ENCODE results near the gene TRIM60. TPM values are rescaled to one million over a fixed set of nuclear protein-coding genes. Genes with fewer than 3 reads are reported as not detected.
"Not testable (repeated sequence)": the region's sequence is repeated elsewhere in the genome, so short reads cannot be mapped to it uniquely, and the experiment has no call there.

TRIM60 gene
- total RNA-seq, 1 experiment from 2014 or later = not detected

GRCh38 chr4:165016971-165017370 lies 14.8 kb upstream of the TRIM60 start:
- DNase-seq = no peak
- H2AFZ ChIP-seq (ENCODE audit: low read length) = no peak overlapping the region
- no peak overlapping the region for H3K9ac ChIP-seq (ENCODE audit: low read length)
- H3K4me3 ChIP-seq (ENCODE audit: low read length) = no peak overlapping the region
- H3K4me1 ChIP-seq (ENCODE audit: low read length) = no peaks in the 10 kb centered on the region
- no peaks in the 10 kb centered on the region for H3K27me3 ChIP-seq (ENCODE audit: low read length)
- H4K20me1 ChIP-seq (ENCODE audit: insufficient read depth, low read depth, low read length) = no peaks in the 10 kb centered on the region
- no peaks in the 10 kb centered on the region for H3K9me2 ChIP-seq (replicated peaks; ENCODE audit: insufficient read depth, low read length)
- no peaks in the 10 kb centered on the region for H3K36me3 ChIP-seq (ENCODE audit: insufficient read depth, low read length)
- H3K79me2 ChIP-seq (ENCODE audit: low read length) = no peaks in the 10 kb centered on the region
- no peak overlapping the region for H3K4me2 ChIP-seq (ENCODE audit: low read depth, low read length, poor library complexity, severe bottlenecking)
- H3K27ac ChIP-seq (ENCODE audit: low read length) = no peak overlapping the region
- no peaks in the 10 kb centered on the region for H3K9me3 ChIP-seq (ENCODE audit: low read length)

- not testable (repeated sequence) for DNase-seq; H3K36me3 ChIP-seq (ENCODE audit: insufficient read depth, low read length); H3K9me2 ChIP-seq (replicated peaks; ENCODE audit: insufficient read depth, low read length); H3K4me2 ChIP-seq (ENCODE audit: low read depth, low read length, poor library complexity, severe bottlenecking); H2AFZ ChIP-seq (ENCODE audit: low read length); H4K20me1 ChIP-seq (ENCODE audit: insufficient read depth, low read depth, low read length); H3K27me3 ChIP-seq (ENCODE audit: low read length); H3K79me2 ChIP-seq (ENCODE audit: low read length); H3K9me3 ChIP-seq (ENCODE audit: low read length); H3K27ac ChIP-seq (ENCODE audit: low read length); H3K4me3 ChIP-seq (ENCODE audit: low read length); H3K4me1 ChIP-seq (ENCODE audit: low read length); H3K9ac ChIP-seq (ENCODE audit: low read length)
These were observed 11.8 kb upstream of the TRIM60 start for GRCh38 chr4:165019995-165020394.

- not testable (repeated sequence) for H3K4me3 ChIP-seq (ENCODE audit: low read length); H3K9me3 ChIP-seq (ENCODE audit: low read length); H3K79me2 ChIP-seq (ENCODE audit: low read length); H2AFZ ChIP-seq (ENCODE audit: low read length); H3K4me2 ChIP-seq (ENCODE audit: low read depth, low read length, poor library complexity, severe bottlenecking); H3K4me1 ChIP-seq (ENCODE audit: low read length); H3K36me3 ChIP-seq (ENCODE audit: insufficient read depth, low read length); DNase-seq; H3K27ac ChIP-seq (ENCODE audit: low read length); H3K27me3 ChIP-seq (ENCODE audit: low read length); H3K9ac ChIP-seq (ENCODE audit: low read length); H3K9me2 ChIP-seq (replicated peaks; ENCODE audit: insufficient read depth, low read length); H4K20me1 ChIP-seq (ENCODE audit: insufficient read depth, low read depth, low read length)
These were observed 6.0 kb upstream of the TRIM60 start for GRCh38 chr4:165025782-165026181.

- no peak overlapping the region for H3K4me3 ChIP-seq (ENCODE audit: low read length)
- no peaks in the 10 kb centered on the region for H3K9me3 ChIP-seq (ENCODE audit: low read length)
- no peaks in the 10 kb centered on the region for H3K9me2 ChIP-seq (replicated peaks; ENCODE audit: insufficient read depth, low read length)
- no peak overlapping the region for H3K9ac ChIP-seq (ENCODE audit: low read length)
- DNase-seq = peak; percentile 16
- no peak overlapping the region for H2AFZ ChIP-seq (ENCODE audit: low read length)
- no peaks in the 10 kb centered on the region for H3K4me1 ChIP-seq (ENCODE audit: low read length)
- H3K27me3 ChIP-seq (ENCODE audit: low read length) = no peaks in the 10 kb centered on the region
- no peaks in the 10 kb centered on the region for H3K36me3 ChIP-seq (ENCODE audit: insufficient read depth, low read length)
- H3K79me2 ChIP-seq (ENCODE audit: low read length) = no peaks in the 10 kb centered on the region
- H4K20me1 ChIP-seq (ENCODE audit: insufficient read depth, low read depth, low read length) = no peaks in the 10 kb centered on the region
- no peak overlapping the region for H3K4me2 ChIP-seq (ENCODE audit: low read depth, low read length, poor library complexity, severe bottlenecking)
- H3K27ac ChIP-seq (ENCODE audit: low read length) = no peak overlapping the region
These were observed 3.9 kb upstream of the TRIM60 start for GRCh38 chr4:165027762-165028402.

GRCh38 chr4:165048170-165048569 lies 16.4 kb downstream of the TRIM60 start:
- Histone ChIP-seq H3K79me2 (ENCODE audit: low read length) (no peaks in the 10 kb centered on the region), H3K36me3 (ENCODE audit: insufficient read depth, low read length) (no peaks in the 10 kb centered on the region), H3K4me3 (ENCODE audit: low read length) (no peak overlapping the region), H3K4me2 (ENCODE audit: low read depth, low read length, poor library complexity, severe bottlenecking) (no peak overlapping the region), H3K4me1 (ENCODE audit: low read length) (no peaks in the 10 kb centered on the region), H3K9ac (ENCODE audit: low read length) (no peak overlapping the region), H3K27ac (ENCODE audit: low read length) (no peak overlapping the region), H3K9me2 (replicated peaks; ENCODE audit: insufficient read depth, low read length) (no peaks in the 10 kb centered on the region), H4K20me1 (ENCODE audit: insufficient read depth, low read depth, low read length) (no peaks in the 10 kb centered on the region), H2AFZ (ENCODE audit: low read length) (no peak overlapping the region), H3K9me3 (ENCODE audit: low read length) (no peaks in the 10 kb centered on the region), H3K27me3 (ENCODE audit: low read length) (no peaks in the 10 kb centered on the region)
- DNase-seq = no peak

GRCh38 chr4:165052627-165053026 lies 20.8 kb downstream of the TRIM60 start:
- H3K79me2 ChIP-seq (ENCODE audit: low read length) = no peaks in the 10 kb centered on the region
- DNase-seq = no peak
- no peak overlapping the region for H3K27ac ChIP-seq (ENCODE audit: low read length)
- no peaks in the 10 kb centered on the region for H3K36me3 ChIP-seq (ENCODE audit: insufficient read depth, low read length)
- H2AFZ ChIP-seq (ENCODE audit: low read length) = no peak overlapping the region
- H3K9me2 ChIP-seq (replicated peaks; ENCODE audit: insufficient read depth, low read length) = no peaks in the 10 kb centered on the region
- no peaks in the 10 kb centered on the region for H4K20me1 ChIP-seq (ENCODE audit: insufficient read depth, low read depth, low read length)
- H3K4me2 ChIP-seq (ENCODE audit: low read depth, low read length, poor library complexity, severe bottlenecking) = no peak overlapping the region
- H3K4me3 ChIP-seq (ENCODE audit: low read length) = no peak overlapping the region
- H3K9ac ChIP-seq (ENCODE audit: low read length) = no peak overlapping the region
- H3K9me3 ChIP-seq (ENCODE audit: low read length) = no peaks in the 10 kb centered on the region
- no peaks in the 10 kb centered on the region for H3K27me3 ChIP-seq (ENCODE audit: low read length)
- no peaks in the 10 kb centered on the region for H3K4me1 ChIP-seq (ENCODE audit: low read length)

- Histone ChIP-seq H3K4me3 (ENCODE audit: low read length) (no peak within 1 kb of the TSS), H3K4me2 (ENCODE audit: low read depth, low read length, poor library complexity, severe bottlenecking) (no peak within 1 kb of the TSS), H3K27ac (ENCODE audit: low read length) (no peak within 1 kb of the TSS), H2AFZ (ENCODE audit: low read length) (no peak within 1 kb of the TSS), H3K9me3 (ENCODE audit: low read length) (no peaks in the 10 kb centered on the region), H3K4me1 (ENCODE audit: low read length) (no peaks in the 10 kb centered on the region), H3K9me2 (replicated peaks; ENCODE audit: insufficient read depth, low read length) (no peaks in the 10 kb centered on the region), H3K9ac (ENCODE audit: low read length) (no peak within 1 kb of the TSS), H3K27me3 (ENCODE audit: low read length) (no peaks in the 10 kb centered on the region), H4K20me1 (ENCODE audit: insufficient read depth, low read depth, low read length) (no peaks in the 10 kb centered on the region), H3K36me3 (ENCODE audit: insufficient read depth, low read length) (no peaks in the 10 kb centered on the region), H3K79me2 (ENCODE audit: low read length) (no peaks in the 10 kb centered on the region)
- no peak for DNase-seq
These were observed 21.8 kb downstream of the TRIM60 start, which contains the start of gene TRIM75 for GRCh38 chr4:165053645-165054044. TRIM75 (plus strand) TSS chr4:165053866; CDS start chr4:165059148, 5,282 bp downstream.

- Histone ChIP-seq H2AFZ (ENCODE audit: low read length) (no peak overlapping the region), H4K20me1 (ENCODE audit: insufficient read depth, low read depth, low read length) (no peaks in the 10 kb centered on the region), H3K27me3 (ENCODE audit: low read length) (no peaks in the 10 kb centered on the region), H3K4me3 (ENCODE audit: low read length) (no peak overlapping the region), H3K36me3 (ENCODE audit: insufficient read depth, low read length) (no peaks in the 10 kb centered on the region), H3K4me1 (ENCODE audit: low read length) (no peaks in the 10 kb centered on the region), H3K9me3 (ENCODE audit: low read length) (no peaks in the 10 kb centered on the region), H3K4me2 (ENCODE audit: low read depth, low read length, poor library complexity, severe bottlenecking) (no peak overlapping the region), H3K9ac (ENCODE audit: low read length) (no peak overlapping the region), H3K27ac (ENCODE audit: low read length) (no peak overlapping the region), H3K79me2 (ENCODE audit: low read length) (no peaks in the 10 kb centered on the region), H3K9me2 (replicated peaks; ENCODE audit: insufficient read depth, low read length) (no peaks in the 10 kb centered on the region)
- DNase-seq = no peak
These were observed 23.8 kb downstream of the TRIM60 start for GRCh38 chr4:165055601-165056000.

All from Karpas-422 (cell line).